ENCODE measurements around the gene HSD17B12. TPM values are rescaled to one million over a fixed set of nuclear protein-coding genes. Genes with fewer than 3 reads are reported as not detected.

HSD17B12 gene
- total RNA-seq, 2 experiments from 2014 or later, result 70.9 to 138 TPM

DNA sequence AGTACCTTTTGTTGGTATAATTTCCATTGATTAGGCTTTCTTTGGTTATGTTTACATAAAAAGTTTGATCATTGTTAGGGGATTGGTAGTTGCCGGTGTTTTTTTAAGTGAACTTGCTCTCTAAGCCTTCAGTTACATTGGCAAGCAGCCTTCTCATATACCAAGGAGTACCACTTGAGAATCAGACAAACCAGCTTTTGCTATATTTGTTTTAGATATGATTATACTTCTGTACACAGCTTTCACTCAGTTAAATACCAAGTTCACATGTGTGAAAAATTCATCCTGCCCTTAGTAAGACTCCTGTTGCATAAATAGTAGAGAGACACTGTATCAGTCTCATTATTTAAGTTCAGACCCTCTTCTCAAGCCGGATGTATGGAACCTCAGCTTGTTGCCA lies 222.5 kb downstream of the HSD17B12 start:
- DNase-seq (ENCODE audit: low spot score), result no peak
- Histone ChIP-seq H3K4me1 (ENCODE audit: insufficient read depth, low read length, poor library complexity, severe bottlenecking) (no peaks in the 10 kb centered on the region), H3K9me2 (ENCODE audit: insufficient read depth, low read length) (no peaks in the 10 kb centered on the region), H3K9me3 (ENCODE audit: low read length) (no peaks in the 10 kb centered on the region), H3K79me2 (ENCODE audit: insufficient read depth, low read depth, low read length) (no peaks in the 10 kb centered on the region), H4K20me1 (ENCODE audit: insufficient read depth, low read length) (no peaks in the 10 kb centered on the region), H3K27ac (ENCODE audit: low read depth, low read length, poor library complexity, severe bottlenecking) (no peak overlapping the region), H3K4me3 (ENCODE audit: low read depth, low read length, poor library complexity, severe bottlenecking) (no peak overlapping the region), H2AFZ (ENCODE audit: low read length) (no peak overlapping the region), H3K4me2 (ENCODE audit: low read length) (no peak overlapping the region), H3K36me3 (ENCODE audit: insufficient read depth, low read length) (no peaks in the 10 kb centered on the region)
- no TSS peak for BruUV-seq (replicated peaks)
- ChIA-PET POLR2A (interaction anchor here (1.1 kb wide), 1 partner anchor 9 kb away, joined by 3 read pairs; no protein-coding TSS in a partner anchor), CTCF (ENCODE audit: unreplicated experiment) (no interaction called here)
- intact Hi-C loops (cut with micrococcal nuclease; ENCODE audit: unreplicated experiment), result no loop called here
- TF ChIP-seq EZH2phosphoT487 (IDR thresholded peaks at IDR 0.05; ENCODE audit: borderline replicate concordance, low read depth, low read length), result no peak
- TF ChIP-seq, protein P1, sequence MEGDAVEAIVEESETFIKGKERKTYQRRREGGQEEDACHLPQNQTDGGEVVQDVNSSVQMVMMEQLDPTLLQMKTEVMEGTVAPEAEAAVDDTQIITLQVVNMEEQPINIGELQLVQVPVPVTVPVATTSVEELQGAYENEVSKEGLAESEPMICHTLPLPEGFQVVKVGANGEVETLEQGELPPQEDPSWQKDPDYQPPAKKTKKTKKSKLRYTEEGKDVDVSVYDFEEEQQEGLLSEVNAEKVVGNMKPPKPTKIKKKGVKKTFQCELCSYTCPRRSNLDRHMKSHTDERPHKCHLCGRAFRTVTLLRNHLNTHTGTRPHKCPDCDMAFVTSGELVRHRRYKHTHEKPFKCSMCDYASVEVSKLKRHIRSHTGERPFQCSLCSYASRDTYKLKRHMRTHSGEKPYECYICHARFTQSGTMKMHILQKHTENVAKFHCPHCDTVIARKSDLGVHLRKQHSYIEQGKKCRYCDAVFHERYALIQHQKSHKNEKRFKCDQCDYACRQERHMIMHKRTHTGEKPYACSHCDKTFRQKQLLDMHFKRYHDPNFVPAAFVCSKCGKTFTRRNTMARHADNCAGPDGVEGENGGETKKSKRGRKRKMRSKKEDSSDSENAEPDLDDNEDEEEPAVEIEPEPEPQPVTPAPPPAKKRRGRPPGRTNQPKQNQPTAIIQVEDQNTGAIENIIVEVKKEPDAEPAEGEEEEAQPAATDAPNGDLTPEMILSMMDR (conservative IDR thresholded peaks at IDR 0.05; ENCODE audit: low read length), result no peak

DNA sequence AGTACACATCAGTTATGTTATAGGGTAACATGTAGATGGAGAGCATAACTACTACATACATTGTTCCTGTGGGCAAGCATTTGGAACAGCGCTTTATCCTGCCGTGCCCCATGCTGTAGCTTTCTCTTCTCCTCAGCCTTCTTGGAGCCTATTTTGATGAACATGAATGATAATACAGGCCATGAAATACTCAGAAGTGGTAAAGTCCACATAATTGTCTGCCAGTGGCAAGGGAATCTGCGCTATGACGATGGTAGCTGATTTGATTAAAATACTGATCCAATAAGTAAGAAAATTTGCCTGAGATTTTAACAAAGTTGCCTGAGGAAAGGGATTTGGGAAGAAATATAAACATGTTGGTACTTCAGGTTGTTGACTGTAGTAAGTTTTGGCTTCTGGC lies 223.4 kb downstream of the HSD17B12 start:
- intact Hi-C loops (cut with micrococcal nuclease; ENCODE audit: unreplicated experiment), result no loop called here
- H3K36me3 ChIP-seq (ENCODE audit: insufficient read depth, low read length), result no peaks in the 10 kb centered on the region
- no peaks in the 10 kb centered on the region for H3K9me3 ChIP-seq (ENCODE audit: low read length)
- H3K27ac ChIP-seq (ENCODE audit: low read depth, low read length, poor library complexity, severe bottlenecking), result no peak overlapping the region
- H3K79me2 ChIP-seq (ENCODE audit: insufficient read depth, low read depth, low read length), result no peaks in the 10 kb centered on the region
- H3K4me1 ChIP-seq (ENCODE audit: insufficient read depth, low read length, poor library complexity, severe bottlenecking), result no peaks in the 10 kb centered on the region
- ChIA-PET POLR2A (interaction anchor here (1.1 kb wide), 1 partner anchor 10 kb away, joined by 3 read pairs; no protein-coding TSS in a partner anchor), CTCF (ENCODE audit: unreplicated experiment) (no interaction called here)
- H3K4me3 ChIP-seq (ENCODE audit: low read depth, low read length, poor library complexity, severe bottlenecking), result no peak overlapping the region
- no peak for DNase-seq (ENCODE audit: low spot score)
- H3K4me2 ChIP-seq (ENCODE audit: low read length), result no peak overlapping the region
- TF ChIP-seq EZH2phosphoT487 (IDR thresholded peaks at IDR 0.05; ENCODE audit: borderline replicate concordance, low read depth, low read length), result no peak
- TF ChIP-seq, protein P1 (conservative IDR thresholded peaks at IDR 0.05; ENCODE audit: low read length), result no peak
- no TSS peak for BruUV-seq (replicated peaks)
- H4K20me1 ChIP-seq (ENCODE audit: insufficient read depth, low read length), result no peaks in the 10 kb centered on the region
- H2AFZ ChIP-seq (ENCODE audit: low read length), result no peak overlapping the region
- H3K9me2 ChIP-seq (ENCODE audit: insufficient read depth, low read length), result no peaks in the 10 kb centered on the region

DNA sequence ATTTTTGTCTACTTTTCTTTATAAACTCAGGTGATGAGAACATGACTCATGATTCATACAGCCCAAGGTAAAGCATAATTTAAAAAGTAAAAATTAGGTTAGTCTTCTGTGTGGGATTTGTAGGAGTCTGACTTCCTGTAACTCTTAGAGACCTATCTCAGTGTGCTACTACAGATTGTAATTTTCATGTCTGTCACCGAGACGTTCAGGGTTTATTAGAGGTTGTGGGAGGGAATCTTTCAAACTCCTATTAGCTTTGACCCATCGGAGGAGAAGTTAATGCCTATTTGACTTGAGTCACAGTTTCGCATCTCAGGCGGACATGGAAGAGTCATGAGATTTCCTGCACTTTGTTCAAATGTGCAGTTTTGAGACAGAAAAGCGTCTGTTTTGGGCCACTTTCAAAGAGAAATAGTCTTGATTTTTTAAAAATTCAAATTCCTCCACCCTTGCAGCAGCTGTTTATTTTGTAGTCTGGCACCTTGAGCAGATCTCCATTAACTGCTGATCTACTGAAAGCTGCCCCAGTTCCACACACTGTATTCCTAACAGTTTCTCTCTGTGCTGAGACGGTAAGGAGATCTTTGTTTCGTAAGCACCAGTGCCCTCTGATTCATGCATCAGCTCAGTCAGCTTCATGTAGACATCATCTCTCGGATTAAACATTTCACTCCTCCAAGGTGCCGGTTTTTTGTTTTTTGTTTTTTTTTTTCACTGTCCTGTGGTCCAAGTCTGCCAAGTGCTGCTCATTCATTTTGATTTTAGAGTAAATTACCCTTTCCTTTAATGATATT lies 224.4 kb downstream of the HSD17B12 start:
- no peaks in the 10 kb centered on the region for H4K20me1 ChIP-seq (ENCODE audit: insufficient read depth, low read length)
- TF ChIP-seq, protein P1 (conservative IDR thresholded peaks at IDR 0.05; ENCODE audit: low read length), result no peak
- TF ChIP-seq EZH2phosphoT487 (IDR thresholded peaks at IDR 0.05; ENCODE audit: borderline replicate concordance, low read depth, low read length), result no peak
- H3K36me3 ChIP-seq (ENCODE audit: insufficient read depth, low read length), result no peaks in the 10 kb centered on the region
- DNase-seq (ENCODE audit: low spot score), result no peak
- CTCF ChIA-PET (ENCODE audit: unreplicated experiment), result no interaction called here
- H2AFZ ChIP-seq (ENCODE audit: low read length), result no peak overlapping the region
- no peak overlapping the region for H3K4me3 ChIP-seq (ENCODE audit: low read depth, low read length, poor library complexity, severe bottlenecking)
- H3K9me2 ChIP-seq (ENCODE audit: insufficient read depth, low read length), result no peaks in the 10 kb centered on the region
- no TSS peak for BruUV-seq (replicated peaks)
- POLR2A ChIA-PET, result no interaction called here
- H3K4me2 ChIP-seq (ENCODE audit: low read length), result no peak overlapping the region
- no peaks in the 10 kb centered on the region for H3K79me2 ChIP-seq (ENCODE audit: insufficient read depth, low read depth, low read length)
- intact Hi-C loops (cut with micrococcal nuclease; ENCODE audit: unreplicated experiment), result no loop called here
- no peaks in the 10 kb centered on the region for H3K4me1 ChIP-seq (ENCODE audit: insufficient read depth, low read length, poor library complexity, severe bottlenecking)
- H3K9me3 ChIP-seq (ENCODE audit: low read length), result no peaks in the 10 kb centered on the region
- no peak overlapping the region for H3K27ac ChIP-seq (ENCODE audit: low read depth, low read length, poor library complexity, severe bottlenecking)

Measured in OCI-LY7 (cell line).